ENCODE data around the gene RAB7A. TPM values are rescaled to one million over a fixed set of nuclear protein-coding genes. Genes with fewer than 3 reads are reported as not detected.
"Not testable (repeated sequence)": the region's sequence is repeated elsewhere in the genome, so short reads cannot be mapped to it uniquely, and the experiment has no call there.

The RAB7A gene
- polyA plus RNA-seq, 2 of the 4 experiments (the other 2 are of a cell fraction) = 137 to 160 TPM

DNA sequence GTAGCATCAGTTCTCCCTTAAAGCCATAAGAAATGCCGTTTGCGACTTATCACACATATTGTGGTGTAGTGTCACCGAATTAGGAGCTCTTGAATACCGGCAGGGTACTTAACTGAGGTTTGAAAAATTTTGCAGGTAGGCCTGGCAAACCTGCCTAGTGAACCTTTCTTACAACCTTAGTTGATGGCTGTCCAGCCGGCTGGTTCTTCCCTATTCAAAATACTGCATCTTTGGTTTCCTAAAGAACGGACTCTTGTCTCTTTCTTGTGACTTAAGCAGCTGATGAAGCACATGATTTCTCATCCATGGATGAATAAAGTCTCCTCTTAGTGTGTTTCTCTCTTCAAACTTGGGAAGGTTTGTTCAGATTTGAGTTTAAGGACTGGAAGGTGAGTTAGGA, 1.5 kb downstream of the RAB7A start:
- Histone ChIP-seq H3K4me3 (peak overlapping the region; percentile 95), H3K4me2 (peak overlapping the region; percentile 92), H3K27ac (peak overlapping the region in 1 of 2 experiments; percentile 94; a peak in 2 of 6 replicates), H3K4me1 (peaks cover 28% of the 10 kb centered on the region), H3K9me3 (no peaks in the 10 kb centered on the region)
- CTCF ChIA-PET = interaction anchor here (1.0 to 2.3 kb wide), 3 partner anchors 12 to 67 kb away, joined by 3 to 8 read pairs (median 6); no protein-coding TSS in a partner anchor
- FAIRE-seq = no peak
- WGBS (ENCODE audit: missing lambda C conversion rate) = 35% methylated on average over 6 of the region's 6 CpGs
- no peak for ATAC-seq
- DNase-seq (ENCODE audit: low read depth in 1 of 2, low spot score in 1 of 2) = no peak
- no peak for TF ChIP-seq NR3C1 (IDR thresholded peaks at IDR 0.05)
- TF ChIP-seq, protein P1, sequence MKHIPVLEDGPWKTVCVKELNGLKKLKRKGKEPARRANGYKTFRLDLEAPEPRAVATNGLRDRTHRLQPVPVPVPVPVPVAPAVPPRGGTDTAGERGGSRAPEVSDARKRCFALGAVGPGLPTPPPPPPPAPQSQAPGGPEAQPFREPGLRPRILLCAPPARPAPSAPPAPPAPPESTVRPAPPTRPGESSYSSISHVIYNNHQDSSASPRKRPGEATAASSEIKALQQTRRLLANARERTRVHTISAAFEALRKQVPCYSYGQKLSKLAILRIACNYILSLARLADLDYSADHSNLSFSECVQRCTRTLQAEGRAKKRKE (CRISPR knock-in tag; IDR thresholded peaks at IDR 0.05; ENCODE audit: low read depth) = no peak
- TF ChIP-seq FOSL2 (IDR thresholded peaks at IDR 0.05) = no peak
- TF ChIP-seq FOSL2 (CRISPR knock-in tag; IDR thresholded peaks at IDR 0.05) = no peak
- TF ChIP-seq, protein P2, sequence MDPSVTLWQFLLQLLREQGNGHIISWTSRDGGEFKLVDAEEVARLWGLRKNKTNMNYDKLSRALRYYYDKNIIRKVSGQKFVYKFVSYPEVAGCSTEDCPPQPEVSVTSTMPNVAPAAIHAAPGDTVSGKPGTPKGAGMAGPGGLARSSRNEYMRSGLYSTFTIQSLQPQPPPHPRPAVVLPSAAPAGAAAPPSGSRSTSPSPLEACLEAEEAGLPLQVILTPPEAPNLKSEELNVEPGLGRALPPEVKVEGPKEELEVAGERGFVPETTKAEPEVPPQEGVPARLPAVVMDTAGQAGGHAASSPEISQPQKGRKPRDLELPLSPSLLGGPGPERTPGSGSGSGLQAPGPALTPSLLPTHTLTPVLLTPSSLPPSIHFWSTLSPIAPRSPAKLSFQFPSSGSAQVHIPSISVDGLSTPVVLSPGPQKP (IDR thresholded peaks at IDR 0.05; ENCODE audit: low read depth, low read length) = no peak
- TF ChIP-seq NFE2L2 (conservative IDR thresholded peaks at IDR 0.05; ENCODE audit: low read length) = no peak
- TF ChIP-seq MYC (IDR thresholded peaks at IDR 0.05; ENCODE audit: borderline replicate concordance, low read length) = no peak
- TF ChIP-seq SMC3 (IDR thresholded peaks at IDR 0.05) = no peak
- TF ChIP-seq, protein P3, sequence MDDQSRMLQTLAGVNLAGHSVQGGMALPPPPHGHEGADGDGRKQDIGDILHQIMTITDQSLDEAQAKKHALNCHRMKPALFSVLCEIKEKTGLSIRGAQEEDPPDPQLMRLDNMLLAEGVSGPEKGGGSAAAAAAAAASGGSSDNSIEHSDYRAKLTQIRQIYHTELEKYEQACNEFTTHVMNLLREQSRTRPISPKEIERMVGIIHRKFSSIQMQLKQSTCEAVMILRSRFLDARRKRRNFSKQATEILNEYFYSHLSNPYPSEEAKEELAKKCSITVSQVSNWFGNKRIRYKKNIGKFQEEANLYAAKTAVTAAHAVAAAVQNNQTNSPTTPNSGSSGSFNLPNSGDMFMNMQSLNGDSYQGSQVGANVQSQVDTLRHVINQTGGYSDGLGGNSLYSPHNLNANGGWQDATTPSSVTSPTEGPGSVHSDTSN (IDR thresholded peaks at IDR 0.05) = no peak
- no peak for TF ChIP-seq HOXA7 (CRISPR knock-in tag; IDR thresholded peaks at IDR 0.05)
- TF ChIP-seq EHMT2 (IDR thresholded peaks at IDR 0.05; ENCODE audit: low read depth) = no peak
- TF ChIP-seq, protein P4, sequence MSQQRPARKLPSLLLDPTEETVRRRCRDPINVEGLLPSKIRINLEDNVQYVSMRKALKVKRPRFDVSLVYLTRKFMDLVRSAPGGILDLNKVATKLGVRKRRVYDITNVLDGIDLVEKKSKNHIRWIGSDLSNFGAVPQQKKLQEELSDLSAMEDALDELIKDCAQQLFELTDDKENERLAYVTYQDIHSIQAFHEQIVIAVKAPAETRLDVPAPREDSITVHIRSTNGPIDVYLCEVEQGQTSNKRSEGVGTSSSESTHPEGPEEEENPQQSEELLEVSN (IDR thresholded peaks at IDR 0.05; ENCODE audit: borderline replicate concordance, low read depth) = no peak
- no peak for TF ChIP-seq BHLHE40 (IDR thresholded peaks at IDR 0.05; ENCODE audit: low read depth, low read length)
- no peak for TF ChIP-seq ZC3H11A (IDR thresholded peaks at IDR 0.05)
- no peak for TF ChIP-seq FOXS1 (CRISPR knock-in tag; IDR thresholded peaks at IDR 0.05)
- no peak for TF ChIP-seq NPAS2 (CRISPR knock-in tag; IDR thresholded peaks at IDR 0.05; ENCODE audit: borderline replicate concordance)
- no peak for TF ChIP-seq POLR2A (IDR thresholded peaks at IDR 0.05; ENCODE audit: low read length)
- TF ChIP-seq, protein P5, sequence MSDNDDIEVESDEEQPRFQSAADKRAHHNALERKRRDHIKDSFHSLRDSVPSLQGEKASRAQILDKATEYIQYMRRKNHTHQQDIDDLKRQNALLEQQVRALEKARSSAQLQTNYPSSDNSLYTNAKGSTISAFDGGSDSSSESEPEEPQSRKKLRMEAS (IDR thresholded peaks at IDR 0.05) = no peak
- TF ChIP-seq MAFK (IDR thresholded peaks at IDR 0.05; ENCODE audit: partially characterized antibody) = no peak
- no peak for TF ChIP-seq RCOR1 (IDR thresholded peaks at IDR 0.05; ENCODE audit: low read depth, low read length)
- POLR2A ChIA-PET = interaction anchor here (2.9 kb wide), 1 partner anchor 47 kb away, joined by 12 read pairs; no protein-coding TSS in a partner anchor

DNA sequence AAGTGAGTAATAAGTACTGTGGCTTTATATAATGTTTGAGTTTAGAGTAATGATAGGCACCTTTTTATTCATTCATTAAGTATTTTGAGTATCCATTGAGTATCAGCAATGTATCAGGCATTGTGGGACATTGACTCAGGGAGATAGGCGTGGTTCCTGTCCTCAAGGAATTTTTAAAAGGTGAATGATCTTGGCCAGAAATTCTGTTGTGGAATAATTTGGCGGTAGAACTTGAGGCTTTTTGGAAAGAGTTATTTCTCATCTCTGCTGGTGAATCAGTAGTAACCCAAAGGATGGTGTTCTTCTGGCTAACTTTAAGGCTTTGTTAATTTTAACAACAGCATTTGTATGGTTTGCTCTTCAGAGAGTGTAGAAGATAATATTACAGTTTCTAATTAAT, 2.0 kb downstream of the RAB7A start:
- peak overlapping the region; percentile 95; the same call in 2 of the 3 replicates for H3K4me3 ChIP-seq
- H3K4me1 ChIP-seq = peaks cover 28% of the 10 kb centered on the region
- peak overlapping the region; percentile 92 for H3K4me2 ChIP-seq
- POLR2A ChIA-PET = no interaction called here
- ATAC-seq = no peak
- no peaks in the 10 kb centered on the region for H3K9me3 ChIP-seq
- 52% methylated on average over 2 of the region's 2 CpGs for WGBS (ENCODE audit: missing lambda C conversion rate)
- H3K27ac ChIP-seq = no peak overlapping the region
- CTCF ChIA-PET = interaction anchor here (1.0 to 2.3 kb wide), 2 partner anchors 47 to 67 kb away, joined by 3 to 8 read pairs; no protein-coding TSS in a partner anchor
- no peak for TF ChIP-seq GATA3 (IDR thresholded peaks at IDR 0.05; ENCODE audit: borderline replicate concordance)
- TF ChIP-seq, protein P6, sequence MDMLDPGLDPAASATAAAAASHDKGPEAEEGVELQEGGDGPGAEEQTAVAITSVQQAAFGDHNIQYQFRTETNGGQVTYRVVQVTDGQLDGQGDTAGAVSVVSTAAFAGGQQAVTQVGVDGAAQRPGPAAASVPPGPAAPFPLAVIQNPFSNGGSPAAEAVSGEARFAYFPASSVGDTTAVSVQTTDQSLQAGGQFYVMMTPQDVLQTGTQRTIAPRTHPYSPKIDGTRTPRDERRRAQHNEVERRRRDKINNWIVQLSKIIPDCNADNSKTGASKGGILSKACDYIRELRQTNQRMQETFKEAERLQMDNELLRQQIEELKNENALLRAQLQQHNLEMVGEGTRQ (IDR thresholded peaks at IDR 0.05) = no peak
- no peak for TF ChIP-seq MAFK (IDR thresholded peaks at IDR 0.05; ENCODE audit: partially characterized antibody)
- TF ChIP-seq, protein P7, sequence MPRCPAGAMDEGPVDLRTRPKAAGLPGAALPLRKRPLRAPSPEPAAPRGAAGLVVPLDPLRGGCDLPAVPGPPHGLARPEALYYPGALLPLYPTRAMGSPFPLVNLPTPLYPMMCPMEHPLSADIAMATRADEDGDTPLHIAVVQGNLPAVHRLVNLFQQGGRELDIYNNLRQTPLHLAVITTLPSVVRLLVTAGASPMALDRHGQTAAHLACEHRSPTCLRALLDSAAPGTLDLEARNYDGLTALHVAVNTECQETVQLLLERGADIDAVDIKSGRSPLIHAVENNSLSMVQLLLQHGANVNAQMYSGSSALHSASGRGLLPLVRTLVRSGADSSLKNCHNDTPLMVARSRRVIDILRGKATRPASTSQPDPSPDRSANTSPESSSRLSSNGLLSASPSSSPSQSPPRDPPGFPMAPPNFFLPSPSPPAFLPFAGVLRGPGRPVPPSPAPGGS (IDR thresholded peaks at IDR 0.05) = no peak
- TF ChIP-seq HDAC2 (IDR thresholded peaks at IDR 0.05) = no peak
- TF ChIP-seq SMC3 (IDR thresholded peaks at IDR 0.05) = no peak
- no peak for TF ChIP-seq FOSB (CRISPR knock-in tag; IDR thresholded peaks at IDR 0.05)
- TF ChIP-seq KDM5A (IDR thresholded peaks at IDR 0.05) = no peak
- no peak for TF ChIP-seq JUN (IDR thresholded peaks at IDR 0.05)
- no peak for TF ChIP-seq ZFP36 (IDR thresholded peaks at IDR 0.05; ENCODE audit: borderline replicate concordance, partially characterized antibody)
- TF ChIP-seq, protein P3 (IDR thresholded peaks at IDR 0.05) = no peak
- TF ChIP-seq TFCP2L1 (CRISPR knock-in tag; IDR thresholded peaks at IDR 0.05) = no peak
- DNase-seq (ENCODE audit: low read depth in 1 of 2, low spot score in 1 of 2) = no peak
- FAIRE-seq = no peak

DNA sequence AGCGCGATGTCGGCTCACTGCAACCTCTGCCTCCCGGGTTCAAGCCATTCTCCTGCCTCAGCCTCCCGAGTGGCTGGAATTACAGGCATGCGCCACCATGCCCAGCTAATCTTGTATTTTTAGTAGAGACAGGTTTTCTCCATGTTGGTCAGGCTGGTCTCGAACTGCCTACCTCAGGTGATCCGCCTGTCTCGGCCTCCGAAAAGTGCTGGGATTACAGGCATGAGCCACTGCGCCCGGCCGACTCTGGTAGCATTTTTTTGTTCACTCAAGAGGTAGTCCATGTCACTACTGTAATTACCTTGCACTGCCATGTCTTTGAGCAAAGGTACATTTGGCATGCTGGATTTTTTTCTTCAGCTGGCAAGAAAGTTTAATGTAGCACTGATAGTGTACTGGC, 2.5 kb downstream of the RAB7A start:
- ATAC-seq; CTCF ChIA-PET; POLR2A ChIA-PET; H3K4me3 ChIP-seq; DNase-seq (ENCODE audit: low read depth in 1 of 2, low spot score in 1 of 2); H3K27ac ChIP-seq; H3K9me3 ChIP-seq; FAIRE-seq: not testable (repeated sequence)
- H3K4me1 ChIP-seq = peaks cover 28% of the 10 kb centered on the region
- H3K4me2 ChIP-seq = peak overlapping the region; percentile 92
- WGBS (ENCODE audit: missing lambda C conversion rate) = 97% methylated on average over 13 of the region's 13 CpGs
